ENCODE results near the gene SLC35A5. TPM values are rescaled to one million over a fixed set of nuclear protein-coding genes. Genes with fewer than 3 reads are reported as not detected.
"Not testable (repeated sequence)": the region's sequence is repeated elsewhere in the genome, so short reads cannot be mapped to it uniquely, and the experiment has no call there.

Gene SLC35A5
- total RNA-seq: 10 to 100 TPM; 11.5 to 73.4 (median 40.4) TPM

GRCh38 chr3:112561734-112562529 lies at the start of gene SLC35A5, which contains the start of gene ATG3:
TSS of gene SLC35A5 (plus strand) at chr3:112562045. CDS start at chr3:112563404, 1,359 bp downstream.
TSS of gene ATG3 (minus strand) at chr3:112561962. CDS start at chr3:112561528, 434 bp downstream.
- TF ChIP-seq POLR2A (IDR thresholded peaks at IDR 0.05): peak; percentile 54 to 80
- TF ChIP-seq, protein P1, sequence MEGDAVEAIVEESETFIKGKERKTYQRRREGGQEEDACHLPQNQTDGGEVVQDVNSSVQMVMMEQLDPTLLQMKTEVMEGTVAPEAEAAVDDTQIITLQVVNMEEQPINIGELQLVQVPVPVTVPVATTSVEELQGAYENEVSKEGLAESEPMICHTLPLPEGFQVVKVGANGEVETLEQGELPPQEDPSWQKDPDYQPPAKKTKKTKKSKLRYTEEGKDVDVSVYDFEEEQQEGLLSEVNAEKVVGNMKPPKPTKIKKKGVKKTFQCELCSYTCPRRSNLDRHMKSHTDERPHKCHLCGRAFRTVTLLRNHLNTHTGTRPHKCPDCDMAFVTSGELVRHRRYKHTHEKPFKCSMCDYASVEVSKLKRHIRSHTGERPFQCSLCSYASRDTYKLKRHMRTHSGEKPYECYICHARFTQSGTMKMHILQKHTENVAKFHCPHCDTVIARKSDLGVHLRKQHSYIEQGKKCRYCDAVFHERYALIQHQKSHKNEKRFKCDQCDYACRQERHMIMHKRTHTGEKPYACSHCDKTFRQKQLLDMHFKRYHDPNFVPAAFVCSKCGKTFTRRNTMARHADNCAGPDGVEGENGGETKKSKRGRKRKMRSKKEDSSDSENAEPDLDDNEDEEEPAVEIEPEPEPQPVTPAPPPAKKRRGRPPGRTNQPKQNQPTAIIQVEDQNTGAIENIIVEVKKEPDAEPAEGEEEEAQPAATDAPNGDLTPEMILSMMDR (IDR thresholded peaks at IDR 0.05): peak in 1 of 4 experiments; percentile 14
- Histone ChIP-seq H3K36me3 (no peaks in the 10 kb centered on the region), H3K27ac (peak within 1 kb of the TSS; percentile 94 to 98), H3K4me3 (peak within 1 kb of the TSS; percentile 76 to 89), H3K9me3 (no peaks in the 10 kb centered on the region), H3K27me3 (no peaks in the 10 kb centered on the region), H3K4me1 (peaks cover 0 to 8% of the 10 kb centered on the region in 2 donors)
- intact Hi-C loops (cut with DNase I; ENCODE audit: low total_unique reads): no loop called here
- DNase-seq: peak; percentile 98 to 99

GRCh38 chr3:112512320-112512719 lies 49.5 kb upstream of the SLC35A5 start:
- H3K27ac ChIP-seq: no peak overlapping the region
- no peak for DNase-seq
- H3K9me3 ChIP-seq: no peaks in the 10 kb centered on the region
- intact Hi-C loops (cut with DNase I; ENCODE audit: low total_unique reads): no loop called here
- no peaks in the 10 kb centered on the region for H3K4me1 ChIP-seq
- no peaks in the 10 kb centered on the region for H3K36me3 ChIP-seq
- no peaks in the 10 kb centered on the region for H3K27me3 ChIP-seq
- no peak overlapping the region for H3K4me3 ChIP-seq
- TF ChIP-seq, protein P1 (IDR thresholded peaks at IDR 0.05): no peak

GRCh38 chr3:112514527-112515128 lies 47.2 kb upstream of the SLC35A5 start:
- Histone ChIP-seq H3K36me3 (no peaks in the 10 kb centered on the region), H3K27ac (no peak overlapping the region), H3K27me3 (no peaks in the 10 kb centered on the region), H3K4me1 (no peaks in the 10 kb centered on the region), H3K9me3 (no peaks in the 10 kb centered on the region), H3K4me3 (no peak overlapping the region)
- TF ChIP-seq, protein P1 (IDR thresholded peaks at IDR 0.05): no peak
- TF ChIP-seq POLR2A (IDR thresholded peaks at IDR 0.05): no peak
- DNase-seq: no peak
- intact Hi-C loops (cut with DNase I; ENCODE audit: low total_unique reads): no loop called here

- intact Hi-C loops (cut with DNase I; ENCODE audit: low total_unique reads): not testable (repeated sequence)
These were observed 42.9 kb upstream of the SLC35A5 start for GRCh38 chr3:112518970-112519369.

DNA sequence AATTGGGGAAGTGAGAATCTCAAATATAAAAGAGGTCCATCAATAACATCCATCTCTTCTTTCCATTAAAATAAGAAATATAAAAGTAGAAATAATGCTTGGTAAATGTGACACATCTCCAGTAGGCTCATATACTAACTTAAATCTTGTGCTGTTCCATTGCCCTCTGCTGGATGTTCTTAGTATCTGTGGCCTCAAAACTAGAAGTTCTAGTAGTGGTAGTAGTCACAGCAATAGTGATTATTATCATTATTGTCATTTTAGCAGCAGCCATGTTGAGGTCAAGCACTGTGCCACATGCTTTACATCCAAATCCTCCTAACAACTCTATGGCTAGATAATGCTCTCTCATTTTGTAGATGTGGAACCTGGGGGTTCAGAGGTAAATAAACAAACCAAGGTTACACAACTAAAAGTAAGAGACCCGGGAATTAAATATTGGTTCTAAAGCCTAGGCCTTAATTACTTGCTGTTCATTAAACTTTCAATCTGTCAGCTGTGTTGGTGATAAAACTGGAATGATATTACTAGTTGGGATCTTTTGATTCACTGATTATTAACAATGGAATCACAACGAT lies 42.3 kb upstream of the SLC35A5 start:
- no peak overlapping the region for H3K27ac ChIP-seq
- TF ChIP-seq POLR2A (IDR thresholded peaks at IDR 0.05): no peak
- TF ChIP-seq, protein P1 (IDR thresholded peaks at IDR 0.05): peak; percentile 61 to 86 (median 74)
- DNase-seq: peak in 1 of 2 donors; percentile 34
- H3K27me3 ChIP-seq: no peaks in the 10 kb centered on the region
- H3K4me3 ChIP-seq: no peak overlapping the region
- no peaks in the 10 kb centered on the region for H3K9me3 ChIP-seq
- no peaks in the 10 kb centered on the region for H3K4me1 ChIP-seq
- H3K36me3 ChIP-seq: no peaks in the 10 kb centered on the region
- intact Hi-C loops (cut with DNase I; ENCODE audit: low total_unique reads): loop anchor here (10.0 kb wide), 1 partner anchor 195 kb away; no protein-coding TSS in a partner anchor

More at GRCh38 chr3:112518970-112519369, 42.9 kb upstream of the SLC35A5 start:
- not testable (repeated sequence) for H3K36me3 ChIP-seq, H3K27ac ChIP-seq, H3K4me3 ChIP-seq, DNase-seq, H3K4me1 ChIP-seq, H3K27me3 ChIP-seq, H3K9me3 ChIP-seq

GRCh38 chr3:112524127-112524526 lies 37.7 kb upstream of the SLC35A5 start:
- H3K27me3 ChIP-seq, H3K4me3 ChIP-seq, DNase-seq, H3K36me3 ChIP-seq, H3K27ac ChIP-seq, H3K4me1 ChIP-seq, H3K9me3 ChIP-seq: not testable (repeated sequence)
- intact Hi-C loops (cut with DNase I; ENCODE audit: low total_unique reads): loop anchor here (10.0 kb wide), 1 partner anchor 199 kb away; no protein-coding TSS in a partner anchor

Measured in uterus (tissue), 4 donors.